Measurements from ENCODE around the gene MYBPH.

GRCh38 chr1:203211812-203212211 lies 36.2 kb upstream of the MYBPH start:
- no peak for TF ChIP-seq CTCF (IDR thresholded peaks at IDR 0.05)
- TF ChIP-seq EZH2 (IDR thresholded peaks at IDR 0.05; ENCODE audit: borderline replicate concordance, insufficient read depth, low read depth, low read length, poor library complexity, severe bottlenecking) = no peak

Measured in B cell (primary cell).